Measurements from ENCODE around the gene SLC25A44.
"Not testable (repeated sequence)": the region's sequence is repeated elsewhere in the genome, so short reads cannot be mapped to it uniquely, and the experiment has no call there.

The SLC25A44 gene

GRCh38 chr1:156204686-156205085, 10.8 kb downstream of the SLC25A44 start:
- DNase-seq (ENCODE audit: low read depth) = no peak

- DNase-seq (ENCODE audit: low read depth) = no peak
Measured at GRCh38 chr1:156211243-156211642, 17.3 kb downstream of the SLC25A44 start.

- DNase-seq (ENCODE audit: low read depth) = no peak
Measured at GRCh38 chr1:156212130-156212529, 18.2 kb downstream of the SLC25A44 start.

GRCh38 chr1:156212833-156213643, 19.1 kb downstream of the SLC25A44 start, which contains the start of gene PMF1:
TSS of gene PMF1 (plus strand) at chr1:156213007. CDS start at chr1:156213016, 9 bp downstream.
- DNase-seq (ENCODE audit: low read depth) = peak; percentile 78

- no peak for DNase-seq (ENCODE audit: low read depth)
Measured at GRCh38 chr1:156213644-156213966, 19.7 kb downstream of the SLC25A44 start.

- DNase-seq (ENCODE audit: low read depth) = no peak
Measured at GRCh38 chr1:156214024-156214748, 20.3 kb downstream of the SLC25A44 start.

GRCh38 chr1:156216361-156217086, 22.6 kb downstream of the SLC25A44 start:
- DNase-seq (ENCODE audit: low read depth) = not testable (repeated sequence)

- no peak for DNase-seq (ENCODE audit: low read depth)
Measured at GRCh38 chr1:156217871-156218270, 24.0 kb downstream of the SLC25A44 start.

GRCh38 chr1:156220226-156220625, 26.3 kb downstream of the SLC25A44 start:
- DNase-seq (ENCODE audit: low read depth) = no peak

GRCh38 chr1:156221986-156222692, 28.2 kb downstream of the SLC25A44 start:
- DNase-seq (ENCODE audit: low read depth) = no peak

- DNase-seq (ENCODE audit: low read depth) = no peak
Measured at GRCh38 chr1:156225677-156226014, 31.7 kb downstream of the SLC25A44 start.

- no peak for DNase-seq (ENCODE audit: low read depth)
Measured at GRCh38 chr1:156226116-156226538, 32.2 kb downstream of the SLC25A44 start.

GRCh38 chr1:156226782-156227181, 32.9 kb downstream of the SLC25A44 start:
- DNase-seq (ENCODE audit: low read depth) = no peak

GRCh38 chr1:156228501-156228900, 34.6 kb downstream of the SLC25A44 start:
- no peak for DNase-seq (ENCODE audit: low read depth)

GRCh38 chr1:156229809-156230472, 36.0 kb downstream of the SLC25A44 start:
- no peak for DNase-seq (ENCODE audit: low read depth)

- no peak for DNase-seq (ENCODE audit: low read depth)
Measured at GRCh38 chr1:156230473-156230837, 36.6 kb downstream of the SLC25A44 start.

- no peak for DNase-seq (ENCODE audit: low read depth)
Measured at GRCh38 chr1:156232201-156232894, 38.4 kb downstream of the SLC25A44 start.

- DNase-seq (ENCODE audit: low read depth) = peak; percentile 79
Measured at GRCh38 chr1:156233426-156234127, 39.7 kb downstream of the SLC25A44 start.

GRCh38 chr1:156236164-156236563, 42.3 kb downstream of the SLC25A44 start:
- no peak for DNase-seq (ENCODE audit: low read depth)

GRCh38 chr1:156238248-156238647, 44.3 kb downstream of the SLC25A44 start:
- no peak for DNase-seq (ENCODE audit: low read depth)

Measured in GM04503 (cell line).